Right lung (tissue), 5 donors: ENCODE measurements around the gene PBRM1. TPM values are rescaled to one million over a fixed set of nuclear protein-coding genes. Genes with fewer than 3 reads are reported as not detected.

Source experiments
- DNase-seq, 2 donors: peaks; one replicate each; pipeline ENCODE4 v3.0.0-alpha.2; 2013
- polyA plus RNA-seq, 5 donors: library from polyadenylated mRNA; unstranded; fragments of 120-200 nt; gene quantifications; one replicate each; pipeline versions ENCODE4 v1.2.1 to v1.2.3, GENCODE V29; 2013; ENCODE audit warnings: inconsistent platforms in 1 of 5, low replicate concordance in 1 of 5; ENCODE audit not compliant: insufficient read length in 5 of 5, insufficient read depth in 1 of 5

Gene PBRM1
- polyA plus RNA-seq, 5 donors = 42.9 to 78.6 (median 65.2) TPM

DNA sequence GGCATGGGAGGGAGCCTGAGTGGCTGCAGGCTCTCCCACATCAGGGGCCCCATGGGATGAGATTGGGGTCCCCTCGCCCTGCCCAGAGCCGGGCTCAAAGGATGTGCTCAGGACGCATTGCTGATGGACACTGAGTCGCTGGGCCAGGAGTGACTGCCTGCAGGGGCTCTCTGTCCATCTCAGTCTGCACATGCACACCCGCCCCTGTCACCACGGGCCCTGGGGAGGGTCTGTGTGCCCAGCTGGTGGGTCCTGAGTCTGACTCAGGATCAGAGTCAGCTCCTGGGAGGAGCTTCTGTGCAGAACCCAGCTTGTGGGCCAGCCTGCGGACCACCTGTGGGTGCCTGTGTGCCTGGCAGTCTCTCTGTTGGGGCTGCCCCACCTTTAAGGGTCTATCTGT, 172.4 kb downstream of the PBRM1 start:
- no peak for DNase-seq

DNA sequence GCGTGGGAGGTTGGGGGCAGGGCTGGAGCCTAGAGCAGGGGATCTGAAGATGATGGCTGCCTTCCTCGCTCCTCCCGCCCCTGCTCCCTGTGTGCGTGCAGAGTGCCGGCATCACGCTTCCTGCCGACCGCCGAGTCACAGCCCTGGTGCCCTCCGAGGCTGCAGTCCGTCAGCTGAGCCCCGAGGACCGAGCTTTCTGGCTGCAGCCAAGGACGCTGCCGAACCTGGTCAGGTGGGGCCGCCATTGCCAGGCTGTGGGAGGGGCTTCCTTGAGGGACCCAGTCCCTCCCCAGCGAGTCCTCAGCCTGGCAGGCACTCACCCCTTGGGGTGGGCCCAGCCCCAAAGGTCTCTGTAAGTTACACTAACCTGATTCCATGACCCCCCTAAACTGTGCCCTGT, 173.0 kb downstream of the PBRM1 start:
- DNase-seq = no peak

DNA sequence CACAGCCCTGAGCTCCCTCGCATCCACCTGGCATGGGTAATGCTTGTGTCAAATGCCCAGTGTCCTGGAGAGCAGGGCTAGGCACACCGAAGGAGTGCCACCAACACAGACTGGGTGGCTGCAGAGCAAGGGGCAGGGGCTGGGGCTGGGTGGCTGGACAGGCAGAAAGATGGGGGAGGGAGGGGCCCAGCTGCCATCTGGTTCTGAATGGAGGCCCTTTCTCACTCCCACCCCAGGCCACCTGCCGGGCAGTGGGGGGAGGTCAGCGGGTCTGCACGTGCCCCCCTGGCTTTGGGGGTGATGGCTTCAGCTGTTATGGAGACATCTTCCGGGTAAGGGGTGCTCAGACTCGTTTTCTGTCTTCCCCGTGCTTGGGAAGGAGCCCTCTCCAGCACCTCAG, 173.6 kb downstream of the PBRM1 start:
- DNase-seq = no peak

DNA sequence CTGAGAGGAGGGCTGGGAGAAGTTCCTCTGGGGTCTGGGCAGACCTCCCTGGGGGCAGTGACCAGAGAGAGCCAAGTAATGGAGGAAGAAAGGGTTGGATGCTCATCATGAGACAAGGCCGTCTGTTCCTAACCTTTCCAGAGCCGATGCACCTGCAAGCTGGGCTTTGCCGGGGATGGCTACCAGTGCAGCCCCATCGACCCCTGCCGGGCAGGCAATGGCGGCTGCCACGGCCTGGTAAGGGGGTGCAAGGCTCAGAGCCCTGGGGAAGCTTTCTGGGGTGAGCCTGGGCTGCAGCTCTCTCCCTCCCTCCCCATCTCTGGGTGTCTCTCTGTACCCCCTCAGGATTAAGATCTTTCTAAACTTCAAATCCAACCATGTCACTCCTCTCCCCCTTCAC, 174.2 kb downstream of the PBRM1 start:
- no peak for DNase-seq

DNA sequence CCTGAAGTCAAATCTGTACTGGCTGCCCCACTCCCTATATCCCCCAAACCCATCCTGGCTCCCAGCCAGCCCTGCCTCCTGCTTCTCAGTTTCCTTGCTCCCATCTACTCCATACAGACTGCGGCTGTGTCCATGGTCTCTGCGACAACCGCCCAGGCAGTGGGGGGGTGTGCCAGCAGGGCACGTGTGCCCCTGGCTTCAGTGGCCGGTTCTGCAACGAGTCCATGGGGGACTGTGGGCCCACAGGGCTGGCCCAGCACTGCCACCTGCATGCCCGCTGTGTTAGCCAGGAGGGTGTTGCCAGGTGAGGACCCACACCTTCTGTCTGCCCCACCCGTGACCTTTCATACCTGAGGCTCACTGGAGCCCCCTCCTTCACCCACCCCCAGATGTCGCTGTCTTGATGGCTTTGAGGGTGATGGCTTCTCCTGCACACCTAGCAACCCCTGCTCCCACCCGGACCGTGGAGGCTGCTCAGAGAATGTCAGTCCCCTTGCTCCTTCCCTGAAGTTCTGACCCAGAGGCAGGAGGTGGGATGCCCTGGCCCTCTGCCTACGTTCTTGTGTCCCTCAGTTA, 175.9 kb downstream of the PBRM1 start:
- no peak for DNase-seq

DNA sequence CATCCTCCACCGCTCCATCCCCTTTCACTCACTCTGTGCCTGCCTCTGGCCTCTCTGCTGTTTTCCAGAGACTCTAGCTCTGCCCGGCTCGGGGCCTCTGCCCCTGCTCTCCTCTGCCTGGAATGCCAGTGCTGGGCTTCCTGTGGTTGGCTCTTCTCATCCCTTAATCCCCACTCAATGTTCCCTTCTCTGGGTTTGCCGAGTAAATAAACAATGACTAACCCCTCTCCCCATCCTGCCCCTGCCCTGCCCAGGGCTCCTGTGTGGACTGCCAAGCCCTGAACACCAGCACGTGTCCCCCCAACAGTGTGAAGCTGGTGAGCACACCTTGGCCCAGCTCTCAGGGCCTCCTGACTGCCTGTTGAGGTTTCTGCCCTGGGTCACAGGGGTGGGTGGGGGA, 178.4 kb downstream of the PBRM1 start:
- DNase-seq = no peak

DNA sequence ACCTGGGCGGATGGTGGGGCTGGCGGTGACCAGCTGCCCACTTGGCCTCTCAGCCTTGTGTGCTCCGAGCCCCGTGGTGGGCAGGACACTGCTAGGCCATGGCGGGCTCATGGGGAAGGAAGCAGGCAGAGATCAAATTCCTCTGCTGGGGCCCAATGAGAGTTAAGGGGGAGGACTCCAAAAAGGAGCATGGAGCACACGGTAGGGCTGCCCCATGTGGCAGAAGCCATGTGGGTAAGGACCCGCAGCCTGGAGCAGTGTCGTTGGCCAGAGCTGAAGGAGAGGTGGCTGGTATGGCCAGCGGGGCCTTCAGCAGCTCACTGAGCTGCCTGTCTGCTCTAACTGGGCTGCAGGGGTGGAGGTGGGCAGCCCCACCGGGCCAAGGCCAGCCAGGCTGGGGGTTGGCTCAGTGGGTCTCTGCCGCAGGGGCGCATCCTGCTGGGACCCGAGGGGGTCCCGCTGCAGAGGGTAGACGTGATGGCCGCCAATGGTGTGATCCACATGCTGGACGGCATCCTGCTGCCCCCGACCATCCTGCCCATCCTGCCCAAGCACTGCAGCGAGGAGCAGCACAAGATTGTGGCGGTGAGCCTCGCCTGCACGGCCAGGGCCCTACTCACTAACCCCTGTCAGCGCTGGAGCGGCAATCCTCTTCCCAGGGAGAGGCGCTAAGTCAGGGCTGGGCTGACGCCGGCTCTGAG, 179.3 kb downstream of the PBRM1 start:
- DNase-seq = no peak

DNA sequence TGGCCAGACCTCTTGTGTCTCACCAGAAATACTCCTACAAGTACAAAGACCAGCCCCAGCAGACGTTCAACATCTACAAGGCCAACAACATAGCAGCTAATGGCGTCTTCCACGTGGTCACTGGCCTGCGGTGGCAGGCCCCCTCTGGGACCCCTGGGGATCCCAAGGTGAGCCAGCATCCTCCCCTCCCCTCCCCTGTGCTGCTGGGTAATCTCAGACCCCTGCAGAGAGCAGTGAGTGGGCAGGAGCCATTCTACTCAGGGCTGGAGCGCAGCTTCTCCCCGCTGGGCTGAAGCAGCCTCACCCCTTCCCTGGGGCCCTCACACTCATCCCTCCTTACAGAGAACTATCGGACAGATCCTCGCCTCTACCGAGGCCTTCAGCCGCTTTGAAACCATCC, 180.7 kb downstream of the PBRM1 start:
- DNase-seq = no peak

DNA sequence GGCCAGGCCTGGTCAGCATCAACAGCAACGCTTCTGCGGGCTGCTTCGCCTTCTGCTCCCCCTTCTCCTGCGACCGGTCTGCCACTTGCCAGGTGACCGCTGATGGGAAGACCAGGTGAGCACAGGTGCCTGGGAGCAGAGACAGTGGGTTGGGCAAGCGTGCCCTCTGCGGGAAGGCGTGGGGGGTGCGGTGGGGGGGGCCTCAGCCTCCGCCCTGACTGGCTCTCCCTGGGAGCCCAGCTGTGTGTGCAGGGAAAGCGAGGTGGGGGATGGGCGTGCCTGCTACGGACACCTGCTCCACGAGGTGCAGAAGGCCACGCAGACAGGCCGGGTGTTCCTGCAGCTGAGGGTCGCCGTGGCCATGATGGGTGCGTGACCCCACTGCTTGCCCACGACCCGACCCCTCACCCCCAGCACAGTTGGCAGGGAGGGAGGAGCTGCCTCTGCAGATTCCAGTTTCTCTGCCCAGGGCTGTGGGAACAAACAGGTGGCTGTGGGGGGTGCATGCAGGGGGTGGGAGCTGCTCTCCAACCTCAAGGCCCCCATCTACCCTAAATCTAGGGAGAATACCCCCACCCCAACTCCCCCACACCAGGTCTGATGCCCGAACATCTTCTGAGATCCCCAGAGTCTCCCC, 181.8 kb downstream of the PBRM1 start:
- DNase-seq = no peak

DNA sequence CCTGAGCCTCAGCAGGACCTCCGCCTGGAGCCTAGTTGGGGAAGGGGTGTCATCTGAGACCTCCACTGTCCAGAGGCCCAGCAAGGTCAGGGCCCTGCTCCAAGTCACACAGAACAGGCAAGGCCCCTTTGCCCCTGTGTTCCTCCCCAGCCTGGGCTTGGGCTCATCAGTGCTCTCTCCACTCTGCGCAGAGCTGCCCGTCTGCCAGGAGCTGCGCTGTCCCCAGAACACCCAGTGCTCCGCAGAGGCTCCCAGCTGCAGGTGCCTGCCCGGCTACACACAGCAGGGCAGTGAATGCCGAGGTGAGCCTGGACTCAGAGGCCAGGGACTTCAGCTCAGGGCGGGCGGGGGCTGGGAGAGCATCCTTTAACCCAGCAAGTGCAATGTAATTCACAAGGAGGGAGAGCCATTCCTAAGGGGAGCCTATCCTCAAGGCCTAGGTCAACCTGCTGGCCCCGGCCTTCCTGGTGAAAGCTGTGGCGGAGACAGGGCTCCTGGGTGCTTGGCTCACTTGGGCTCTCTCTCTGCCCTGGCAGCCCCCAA, 182.8 kb downstream of the PBRM1 start:
- DNase-seq = no peak

DNA sequence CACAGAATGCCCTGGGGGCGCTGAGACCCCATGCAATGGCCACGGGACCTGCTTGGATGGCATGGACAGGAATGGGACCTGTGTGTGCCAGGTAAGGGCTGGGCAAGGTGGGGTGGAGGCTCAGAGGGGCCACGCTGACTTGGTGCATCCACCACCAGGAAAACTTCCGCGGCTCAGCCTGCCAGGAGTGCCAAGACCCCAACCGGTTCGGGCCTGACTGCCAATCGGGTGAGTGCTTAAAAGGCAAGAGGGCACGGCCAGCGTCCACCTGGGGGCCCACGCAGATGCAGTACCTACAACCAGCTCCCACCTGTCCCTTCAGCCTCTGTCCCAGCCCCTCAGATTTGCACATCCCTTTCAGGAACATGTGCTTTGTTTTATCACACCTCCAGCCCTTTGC, 183.7 kb downstream of the PBRM1 start:
- DNase-seq = no peak

DNA sequence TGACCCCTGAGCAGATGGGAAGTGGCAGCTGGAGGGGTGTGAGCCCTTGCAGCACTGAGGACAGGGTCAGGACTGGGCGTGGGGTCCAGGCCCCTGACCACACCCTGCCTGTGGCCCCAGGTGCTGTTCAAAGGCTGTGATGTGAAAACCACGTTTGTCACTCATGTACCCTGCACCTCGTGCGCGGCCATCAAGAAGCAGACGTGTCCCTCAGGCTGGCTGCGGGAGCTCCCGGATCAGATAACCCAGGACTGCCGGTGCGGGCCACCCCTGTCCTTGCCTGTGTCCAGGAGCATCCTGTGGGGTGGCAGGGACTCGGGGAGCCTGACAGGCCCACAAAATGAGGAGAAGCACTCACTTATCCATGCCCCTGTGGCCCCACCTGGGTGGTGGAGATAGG, 184.7 kb downstream of the PBRM1 start:
- DNase-seq = no peak

DNA sequence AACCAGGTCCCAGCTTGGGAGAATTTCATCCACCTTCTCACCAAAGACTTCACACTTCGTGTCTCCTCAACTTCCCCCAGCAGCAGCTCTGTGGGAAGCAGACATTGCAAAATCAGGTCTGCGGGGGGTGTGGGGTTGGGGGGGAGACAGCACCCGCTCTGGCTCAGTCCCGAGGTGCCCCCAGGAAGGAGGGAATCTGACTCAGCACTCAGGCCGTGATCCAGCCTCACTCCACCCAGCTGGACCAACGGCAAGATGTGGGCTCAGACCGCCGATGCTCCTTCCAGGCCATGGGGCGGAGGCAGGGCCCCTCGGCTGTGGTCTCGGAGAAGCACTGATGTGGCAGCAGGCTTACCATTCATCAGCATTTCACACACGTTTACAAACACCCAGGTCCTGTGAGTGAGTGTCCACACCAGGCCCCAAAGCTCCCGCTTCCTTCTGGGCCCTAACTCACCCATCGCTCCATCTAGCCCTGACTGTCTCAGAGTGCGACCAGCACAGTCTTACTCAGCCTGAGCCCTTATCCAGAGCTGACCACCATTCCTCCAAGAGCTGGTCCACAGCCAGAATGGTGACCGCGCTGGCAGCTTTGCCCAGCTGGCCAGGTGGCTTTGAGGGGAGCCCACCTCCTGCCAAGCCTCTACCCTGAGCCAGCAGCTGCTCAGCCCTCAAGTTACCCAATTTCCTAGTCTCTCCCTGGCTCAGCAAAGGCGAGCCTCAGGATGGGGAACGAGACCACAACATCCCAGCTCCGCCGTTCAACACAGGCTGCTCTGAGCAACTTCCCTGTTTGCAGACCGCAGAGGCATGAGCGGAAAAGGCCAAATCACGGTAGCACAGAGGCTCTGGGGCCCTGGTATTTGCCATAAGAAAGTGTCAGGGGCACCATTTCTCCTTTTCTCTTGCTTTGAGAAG, 187.3 kb downstream of the PBRM1 start:
- DNase-seq = no peak

DNA sequence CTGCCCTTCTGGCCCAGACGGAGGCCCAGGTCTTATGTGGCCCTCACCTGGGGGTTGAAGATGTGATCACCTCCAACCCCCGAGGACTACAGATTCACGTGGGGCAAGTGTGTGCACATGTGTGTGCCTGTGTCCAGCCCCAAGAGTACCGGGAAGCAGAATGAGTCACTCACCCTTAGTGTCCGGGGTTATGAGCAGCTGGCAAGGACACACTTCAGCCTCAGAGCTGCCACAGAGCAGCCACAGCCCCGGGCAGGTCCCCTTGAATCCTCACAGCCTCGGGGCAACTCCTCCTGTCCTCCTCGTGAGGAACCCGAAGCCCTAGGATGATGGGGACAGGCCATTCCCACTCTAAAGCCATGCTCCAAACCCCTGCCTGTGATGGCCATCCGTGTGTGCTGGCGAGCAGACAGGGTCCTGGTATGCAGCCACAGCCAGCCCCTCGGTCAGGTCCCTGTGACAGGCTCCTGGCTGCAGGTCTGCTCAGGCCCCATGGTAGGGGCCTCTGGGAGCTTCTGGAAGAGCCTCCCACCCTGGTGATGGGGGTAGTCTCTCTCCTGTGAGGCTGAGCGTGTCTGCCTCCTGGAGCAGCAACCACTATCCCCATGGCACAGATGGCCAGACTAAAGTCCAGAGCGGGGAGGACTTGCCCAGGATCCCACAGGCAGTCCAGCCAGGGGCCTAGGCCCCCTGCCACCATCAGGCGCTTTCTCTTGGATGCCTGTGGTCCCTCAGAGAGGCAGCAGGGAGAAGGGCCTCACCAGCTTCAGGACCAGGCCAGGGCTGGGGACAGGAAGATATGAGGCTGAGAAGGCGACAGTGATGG, 189.7 kb downstream of the PBRM1 start:
- no peak for DNase-seq

Other genes starting within 250 kb of the PBRM1 start
- 1 to 10 TPM; 4.3 to 8.2 (median 7.0) TPM for gene SEMA3G, start 240.8 kb downstream of the PBRM1 start, polyA plus RNA-seq
- gene TNNC1, start 231.9 kb downstream of the PBRM1 start, polyA plus RNA-seq = 10 to 100 TPM; 21.0 to 78.6 (median 31.2) TPM
- gene NISCH, start 230.3 kb downstream of the PBRM1 start, polyA plus RNA-seq = 100 to 1,000 TPM; 116 to 175 (median 146) TPM
- gene STAB1, start 190.6 kb downstream of the PBRM1 start, polyA plus RNA-seq = 10 to 100 TPM; 40.9 to 60.8 (median 43.4) TPM
- 100 to 1,000 TPM; 205 to 350 (median 239) TPM for gene NT5DC2, start 152.1 kb downstream of the PBRM1 start, polyA plus RNA-seq
- 10 to 100 TPM in 4 of 5 donors, 1 to 10 TPM in 1; 8.5 to 24.3 (median 12.9) TPM for gene UQCC5, start 149.3 kb downstream of the PBRM1 start, polyA plus RNA-seq
- 100 to 1,000 TPM; 100 to 124 (median 107) TPM for gene GNL3, start 119 bp upstream of the PBRM1 start, polyA plus RNA-seq
- 100 to 1,000 TPM; 104 to 121 (median 119) TPM for gene GLT8D1, start 19.9 kb upstream of the PBRM1 start, polyA plus RNA-seq
- gene SPCS1, start 20.2 kb upstream of the PBRM1 start, polyA plus RNA-seq = 100 to 1,000 TPM; 113 to 138 (median 123) TPM
- gene NEK4, start 85.0 kb upstream of the PBRM1 start, polyA plus RNA-seq = 10 to 100 TPM; 20.7 to 30.7 (median 27.2) TPM
- gene ITIH1, start 91.7 kb upstream of the PBRM1 start, polyA plus RNA-seq = 1 to 10 TPM in 1 of 5 donors, under 1 TPM in 1, not detected in 3; 0.15 to 6.0 TPM
- 1 to 10 TPM; 2.3 to 6.3 (median 3.8) TPM for gene ITIH3, start 108.9 kb upstream of the PBRM1 start, polyA plus RNA-seq
- 10 to 100 TPM in 3 of 5 donors, 1 to 10 TPM in 2; 8.6 to 12.6 (median 11.1) TPM for gene ITIH4, start 144.8 kb upstream of the PBRM1 start, polyA plus RNA-seq
- 1 to 10 TPM in 3 of 5 donors, under 1 TPM in 2; 0.53 to 4.8 (median 1.5) TPM for gene MUSTN1, start 149.1 kb upstream of the PBRM1 start, polyA plus RNA-seq
- gene STIMATE, start 211.6 kb upstream of the PBRM1 start, polyA plus RNA-seq = 10 to 100 TPM; 13.4 to 18.6 (median 16.0) TPM